Thyroid gland (tissue), 4 donors: ENCODE results near the gene MROH8.

Source experiments
- POLR2A ChIP-seq, 2 donors: fragments of 450-650 bp; IDR thresholded peaks; one replicate each; pipeline ENCODE4 v1.6.1; 2017; ENCODE audit warnings: antibody characterized with exemption in 2 of 2, mild to moderate bottlenecking in 2 of 2, moderate library complexity in 1 of 2
- TF ChIP-seq, protein P1 (sequence below), 6 experiments: fragments of 200-600 bp in 3 of 6; fragments of 450-650 bp in 3 of 6; sonication (generic) in 3 of 6; IDR thresholded peaks; one replicate each; pipeline ENCODE4 v1.5.1; 2016 to 2019; ENCODE audit warnings: antibody characterized with exemption in 6 of 6, mild to moderate bottlenecking in 2 of 6, inconsistent platforms in 1 of 6, moderate library complexity in 1 of 6

DNA sequence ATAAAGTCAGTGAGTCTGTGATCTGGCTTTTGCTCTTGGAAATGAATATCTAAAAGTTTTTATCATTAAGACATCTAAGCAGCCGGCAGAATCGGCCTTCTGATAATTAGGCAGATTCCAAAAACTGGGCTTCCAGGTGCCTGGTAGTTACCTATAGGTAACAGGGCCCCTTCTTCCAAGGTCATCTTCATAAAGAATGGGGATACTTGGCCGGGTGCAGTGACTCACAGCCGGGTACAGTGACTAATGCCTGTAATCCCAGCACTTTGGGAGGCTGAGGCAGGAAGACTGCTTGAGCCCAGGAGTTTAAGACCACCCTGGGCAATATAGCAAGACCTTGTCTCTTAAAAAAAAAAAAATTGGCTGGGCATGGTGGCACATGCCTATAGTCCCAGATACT, 70.7 kb downstream of the MROH8 start:
- TF ChIP-seq, protein P1, sequence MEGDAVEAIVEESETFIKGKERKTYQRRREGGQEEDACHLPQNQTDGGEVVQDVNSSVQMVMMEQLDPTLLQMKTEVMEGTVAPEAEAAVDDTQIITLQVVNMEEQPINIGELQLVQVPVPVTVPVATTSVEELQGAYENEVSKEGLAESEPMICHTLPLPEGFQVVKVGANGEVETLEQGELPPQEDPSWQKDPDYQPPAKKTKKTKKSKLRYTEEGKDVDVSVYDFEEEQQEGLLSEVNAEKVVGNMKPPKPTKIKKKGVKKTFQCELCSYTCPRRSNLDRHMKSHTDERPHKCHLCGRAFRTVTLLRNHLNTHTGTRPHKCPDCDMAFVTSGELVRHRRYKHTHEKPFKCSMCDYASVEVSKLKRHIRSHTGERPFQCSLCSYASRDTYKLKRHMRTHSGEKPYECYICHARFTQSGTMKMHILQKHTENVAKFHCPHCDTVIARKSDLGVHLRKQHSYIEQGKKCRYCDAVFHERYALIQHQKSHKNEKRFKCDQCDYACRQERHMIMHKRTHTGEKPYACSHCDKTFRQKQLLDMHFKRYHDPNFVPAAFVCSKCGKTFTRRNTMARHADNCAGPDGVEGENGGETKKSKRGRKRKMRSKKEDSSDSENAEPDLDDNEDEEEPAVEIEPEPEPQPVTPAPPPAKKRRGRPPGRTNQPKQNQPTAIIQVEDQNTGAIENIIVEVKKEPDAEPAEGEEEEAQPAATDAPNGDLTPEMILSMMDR (IDR thresholded peaks at IDR 0.05): no peak
- no peak for TF ChIP-seq POLR2A (IDR thresholded peaks at IDR 0.05)
